Measurements from ENCODE around the gene UST.
"Not testable (repeated sequence)": the region's sequence is repeated elsewhere in the genome, so short reads cannot be mapped to it uniquely, and the experiment has no call there.

The UST gene

DNA sequence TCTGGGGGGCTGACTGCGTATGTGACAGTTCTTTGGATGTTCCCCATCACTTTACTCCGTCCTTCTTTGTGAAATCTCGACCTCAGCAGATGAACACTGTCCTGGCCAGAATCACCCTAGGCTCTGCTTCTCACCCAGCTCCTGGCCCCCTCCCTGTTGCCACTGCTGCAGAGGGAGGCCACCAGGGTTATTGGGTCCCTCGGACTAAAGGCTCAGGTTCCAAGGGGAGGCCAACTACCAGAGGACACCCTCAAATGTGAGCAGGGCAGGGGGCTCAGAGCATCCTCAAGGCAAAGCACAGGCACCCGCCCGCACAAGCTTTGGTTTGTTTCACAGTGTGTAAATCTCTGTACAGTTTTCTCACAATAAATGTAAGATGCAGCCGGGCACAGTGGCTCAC, 269.9 kb downstream of the UST start:
- DNase-seq = no peak

DNA sequence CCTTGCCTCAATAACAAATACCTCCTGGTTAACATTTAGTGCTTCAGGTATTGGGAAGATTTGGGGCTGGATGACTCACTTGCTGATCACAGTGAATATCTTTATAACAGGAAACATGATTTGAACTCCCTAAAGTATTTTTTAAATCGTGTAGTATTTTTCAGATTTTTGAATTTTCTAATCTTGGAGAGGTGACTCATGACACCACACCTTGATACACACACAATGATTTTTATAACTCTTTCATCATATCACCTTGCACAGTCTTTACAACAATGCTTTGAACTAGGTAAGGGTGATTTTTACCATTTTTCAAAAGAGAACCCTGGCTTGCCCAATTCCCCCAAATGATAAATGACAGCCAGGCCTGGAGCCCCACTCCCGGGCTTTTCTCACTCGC, 273.5 kb downstream of the UST start:
- DNase-seq = no peak

DNA sequence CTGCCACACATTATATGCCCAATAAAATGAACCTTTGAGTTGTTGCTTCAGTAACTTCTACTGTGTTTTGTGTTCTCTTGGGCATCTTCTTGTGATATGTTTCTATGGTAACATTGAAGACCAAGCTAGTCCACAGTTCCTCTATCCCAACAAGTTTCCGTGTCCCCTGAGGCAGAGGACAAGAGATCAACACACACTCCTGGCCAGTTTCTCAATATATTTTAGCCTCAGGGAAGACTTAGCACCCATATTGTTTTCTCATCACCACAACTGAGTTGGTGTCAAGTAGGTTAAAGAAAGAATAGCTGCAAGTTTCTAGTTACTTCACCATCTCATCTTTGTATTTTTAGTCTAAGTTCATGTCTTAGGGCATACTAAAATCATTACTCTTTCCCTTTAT, 277.5 kb downstream of the UST start:
- DNase-seq = no peak

DNA sequence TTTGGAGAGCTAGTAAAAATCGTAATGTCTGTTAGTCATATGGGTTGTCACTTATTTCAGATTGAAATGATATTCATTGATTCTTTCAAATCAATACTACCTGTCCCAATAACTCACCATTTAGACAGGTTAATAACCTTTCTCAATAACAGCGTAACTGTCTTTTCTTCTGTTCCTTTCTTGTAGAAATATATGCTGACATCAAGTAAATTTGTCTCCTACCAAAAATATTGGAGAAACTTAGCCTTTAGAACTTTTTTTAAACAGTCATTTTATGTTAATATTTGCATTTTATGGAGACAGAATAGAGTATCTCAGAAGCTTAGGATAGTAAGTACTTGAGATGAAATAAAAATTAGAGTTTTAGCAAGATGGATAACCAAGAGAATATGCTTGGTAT, 278.2 kb downstream of the UST start:
- no peak for DNase-seq

DNA sequence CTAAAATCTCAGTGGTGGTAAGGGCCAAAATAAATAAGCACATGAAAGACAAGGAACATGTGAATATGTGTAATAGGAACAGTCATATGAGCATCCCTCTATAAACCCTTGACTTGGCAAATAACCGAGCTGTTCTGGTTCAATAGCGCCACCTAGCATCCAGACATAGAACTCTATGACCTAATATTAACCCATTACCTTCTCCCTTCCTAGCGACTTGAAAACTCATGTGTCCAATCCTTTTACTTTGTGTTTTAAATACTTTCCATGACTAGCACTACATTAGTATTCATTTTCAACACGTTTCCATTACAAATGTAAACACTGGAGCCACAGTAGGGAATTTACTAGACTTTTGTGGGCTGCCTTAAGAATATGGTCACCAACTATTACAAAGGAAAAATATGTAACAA, 279.7 kb downstream of the UST start:
- peak; percentile 52 for DNase-seq

DNA sequence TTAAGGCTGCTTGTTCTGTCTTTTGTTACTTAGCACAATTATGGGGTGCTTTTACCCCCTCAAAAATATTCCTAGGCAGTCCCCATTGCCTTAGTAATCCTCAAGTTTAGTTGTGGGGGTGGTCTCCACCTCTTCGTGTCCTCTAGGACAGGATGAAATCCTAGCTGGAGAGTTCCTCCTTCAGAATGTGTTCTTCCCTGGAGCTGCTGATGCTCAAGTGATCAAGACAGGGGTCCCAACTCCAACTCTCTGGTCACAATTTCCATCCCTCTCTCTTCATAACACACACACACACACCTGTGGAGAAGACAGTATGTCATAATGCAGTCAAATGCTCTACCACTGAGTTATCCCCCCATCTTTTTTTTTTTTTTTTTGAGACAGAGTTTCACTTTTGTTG, 280.7 kb downstream of the UST start:
- DNase-seq = no peak

DNA sequence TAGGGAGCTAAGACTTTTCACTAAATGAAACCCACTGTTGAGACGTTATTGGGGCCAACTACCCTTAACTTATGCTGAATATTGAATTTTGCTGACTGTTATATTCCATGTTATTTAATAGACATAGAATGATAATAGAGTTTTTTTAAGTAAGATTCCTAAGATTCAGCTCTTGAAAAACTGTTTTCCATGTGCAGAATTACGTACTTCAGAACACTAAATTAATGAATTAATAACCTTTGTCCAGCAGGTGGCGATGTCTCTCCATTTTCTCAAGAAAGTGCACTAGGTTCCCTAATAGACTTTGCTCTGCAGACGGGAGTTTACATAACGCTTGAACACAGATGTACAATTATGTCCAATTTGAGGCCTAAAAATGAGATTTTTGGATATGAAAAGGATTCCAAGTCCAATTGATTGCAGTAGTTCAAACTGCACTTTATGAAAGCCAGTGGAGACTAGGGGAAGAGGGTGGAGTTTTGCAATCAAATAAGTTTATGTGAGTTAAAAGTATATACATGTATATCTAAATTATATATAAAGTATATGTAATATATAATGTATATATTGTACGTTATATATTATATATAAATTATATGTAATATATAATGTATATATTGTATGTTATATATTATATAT, 282.1 kb downstream of the UST start:
- DNase-seq = peak; percentile 64

DNA sequence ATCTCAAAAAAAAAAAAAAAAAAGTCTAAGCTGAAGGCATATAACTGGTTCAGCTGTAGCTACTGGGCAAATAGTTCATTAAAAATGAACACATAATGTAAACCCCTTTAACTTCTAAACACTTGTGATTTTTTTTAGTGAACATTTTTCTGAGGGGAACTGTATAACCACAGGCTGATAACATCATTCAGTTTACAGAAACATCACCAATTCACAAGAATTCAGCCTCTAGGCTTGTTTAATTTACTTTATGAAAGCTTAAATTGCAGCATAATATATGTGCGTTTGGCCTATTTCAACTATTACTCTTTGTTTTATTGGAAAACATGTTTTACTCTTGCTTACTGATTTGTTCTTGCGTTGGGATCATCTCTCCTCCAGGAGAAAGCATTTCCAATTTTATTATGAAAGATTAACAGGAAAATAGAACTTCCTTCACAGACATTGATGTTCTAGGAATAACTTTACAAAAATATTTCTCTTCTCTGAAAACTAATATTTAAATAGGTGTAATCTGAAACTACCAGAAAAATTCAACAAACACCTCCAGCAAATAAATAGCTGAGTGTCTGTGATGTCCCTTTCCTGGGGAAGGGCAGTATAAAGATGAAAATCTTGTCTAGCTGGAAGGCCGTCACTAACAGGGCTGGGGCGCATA, 284.5 kb downstream of the UST start:
- DNase-seq = no peak

DNA sequence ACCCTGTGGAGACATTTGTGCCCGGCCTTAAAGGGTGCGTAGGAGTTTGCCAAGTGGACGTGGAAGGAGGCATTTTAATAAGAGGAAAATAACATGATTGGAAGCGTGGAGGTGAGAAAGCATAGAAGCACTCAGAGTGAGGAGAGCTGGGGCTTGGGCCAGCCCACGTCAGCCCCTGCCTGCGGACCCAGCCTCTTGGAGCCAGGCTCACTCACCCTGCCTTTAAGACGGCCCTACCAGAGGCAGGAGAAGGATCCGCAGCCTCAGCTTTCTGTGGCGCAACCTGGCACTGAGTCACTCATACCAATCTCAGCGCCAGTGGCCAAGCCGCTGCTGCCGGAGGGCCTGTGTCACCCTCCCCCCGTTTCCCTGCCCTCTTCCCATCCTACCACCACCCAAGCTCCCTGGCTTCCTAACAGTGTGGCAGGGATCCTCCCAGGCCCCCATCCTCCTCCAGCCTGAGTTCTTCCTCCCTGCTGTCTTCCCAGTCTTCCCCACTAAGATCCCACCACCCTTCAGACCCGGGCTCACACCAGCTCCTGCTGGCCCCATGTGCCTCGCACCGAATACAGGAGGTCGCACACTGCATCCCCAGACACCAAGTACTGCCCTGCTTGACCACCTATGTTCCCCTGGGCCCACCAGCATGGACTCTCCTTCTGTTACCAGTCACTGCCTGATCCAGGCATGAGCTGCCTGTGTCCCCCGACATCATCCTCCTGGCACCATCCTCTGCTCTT, 285.2 kb downstream of the UST start:
- DNase-seq = no peak

DNA sequence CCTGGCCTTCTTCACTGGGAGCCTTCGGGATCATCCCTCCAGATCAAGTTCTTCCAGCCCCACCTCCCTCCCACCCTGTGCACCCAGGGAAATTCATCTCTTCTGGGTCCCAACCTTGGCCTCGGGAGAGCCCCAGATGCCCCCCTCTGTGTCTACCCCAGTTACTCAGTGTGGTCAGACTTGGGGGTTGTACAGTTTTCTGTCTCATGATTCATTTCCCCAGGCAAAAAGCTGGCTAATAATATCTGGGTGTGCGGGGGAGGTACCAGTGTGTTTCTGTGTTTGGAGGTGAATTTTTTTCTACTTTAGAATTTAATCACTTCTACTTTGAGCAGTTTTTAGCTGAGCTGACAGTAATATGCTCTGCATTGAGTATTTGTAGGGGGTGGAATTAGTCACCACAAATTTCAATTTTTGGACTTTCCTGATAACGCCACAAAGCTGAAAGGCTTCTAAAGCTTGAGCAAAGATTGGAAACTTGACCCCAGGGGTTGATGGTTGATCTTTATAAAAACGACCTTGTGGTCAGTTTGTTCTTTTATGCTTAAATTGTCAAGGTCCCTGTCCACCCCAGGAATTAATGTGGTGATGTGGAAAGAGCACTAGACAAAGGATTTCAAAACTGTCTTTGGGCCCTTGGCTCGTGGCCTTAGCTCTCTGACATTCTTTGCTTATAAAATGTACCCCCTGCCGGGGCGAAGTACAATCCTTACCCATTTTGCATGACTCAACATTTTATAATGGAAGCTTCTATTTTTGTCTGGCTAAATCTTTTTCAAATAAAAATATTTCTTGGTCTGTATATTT, 286.0 kb downstream of the UST start:
- DNase-seq = no peak

DNA sequence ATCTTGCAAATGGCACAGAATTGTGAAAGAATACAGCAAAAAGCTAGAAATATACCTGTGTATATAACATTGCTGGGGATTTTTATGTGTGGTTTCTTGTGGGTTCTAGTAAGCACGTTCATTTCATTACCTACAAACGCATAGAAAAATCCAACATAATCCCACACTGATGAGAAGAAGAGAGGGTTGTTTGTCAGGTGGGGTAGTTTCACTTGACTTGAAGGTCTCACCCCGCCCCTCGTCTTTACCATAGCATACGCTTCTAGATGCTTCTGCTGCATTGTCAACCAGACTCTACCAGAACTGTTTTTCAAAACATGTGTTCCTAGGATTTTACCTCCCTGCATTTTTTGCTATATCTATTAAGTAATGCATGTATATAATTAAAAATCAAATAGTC, 286.6 kb downstream of the UST start:
- no peak for DNase-seq

DNA sequence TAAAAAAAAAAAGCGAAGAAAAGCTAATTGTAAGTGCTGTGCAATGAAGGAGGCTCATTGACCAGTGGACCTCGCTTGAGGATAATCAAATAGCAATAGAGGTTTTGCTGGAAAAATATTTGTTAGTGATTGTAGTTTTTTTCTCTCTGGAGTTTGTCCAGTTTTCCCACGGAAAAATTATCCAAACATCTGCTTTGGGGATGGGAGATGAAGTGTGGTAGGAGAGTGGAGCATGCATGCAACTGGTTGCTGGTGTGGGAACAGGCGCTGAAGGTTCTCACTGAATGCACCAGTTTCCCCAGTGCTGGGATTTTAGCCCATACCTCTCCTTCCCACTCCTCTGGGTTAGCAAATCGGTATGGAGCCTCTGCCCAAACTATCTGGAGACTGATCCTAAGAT, 288.9 kb downstream of the UST start:
- DNase-seq = no peak

DNA sequence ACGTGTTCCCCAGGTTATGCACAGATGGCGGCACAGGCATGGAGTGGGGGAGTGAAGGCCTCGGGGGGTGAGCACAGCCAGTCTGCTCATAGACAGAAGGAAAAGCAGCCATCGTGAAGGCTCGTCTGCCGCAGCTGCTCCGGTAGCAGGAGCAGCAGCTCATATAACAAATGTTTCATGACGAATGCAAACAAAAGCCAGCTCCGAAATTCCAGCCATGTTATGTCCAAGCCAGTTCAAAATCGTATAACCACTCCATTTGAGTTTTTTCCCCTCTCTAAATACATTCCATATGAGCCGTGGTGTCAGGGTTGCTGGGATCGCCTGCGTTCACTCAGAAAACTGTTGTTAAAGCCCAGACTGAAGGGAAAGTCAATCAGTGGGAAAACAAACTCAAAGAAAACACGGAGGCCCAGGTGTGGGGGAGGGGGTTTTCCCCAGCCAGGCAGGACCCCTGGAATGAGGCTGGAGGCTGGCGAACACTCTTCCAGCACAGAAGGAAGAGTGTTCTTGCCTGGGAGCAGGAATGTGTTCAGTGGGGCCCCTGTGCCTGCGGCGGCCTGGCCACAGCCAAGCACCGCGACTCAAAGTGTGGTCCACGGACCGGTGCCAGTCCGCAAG, 290.3 kb downstream of the UST start:
- DNase-seq = no peak

DNA sequence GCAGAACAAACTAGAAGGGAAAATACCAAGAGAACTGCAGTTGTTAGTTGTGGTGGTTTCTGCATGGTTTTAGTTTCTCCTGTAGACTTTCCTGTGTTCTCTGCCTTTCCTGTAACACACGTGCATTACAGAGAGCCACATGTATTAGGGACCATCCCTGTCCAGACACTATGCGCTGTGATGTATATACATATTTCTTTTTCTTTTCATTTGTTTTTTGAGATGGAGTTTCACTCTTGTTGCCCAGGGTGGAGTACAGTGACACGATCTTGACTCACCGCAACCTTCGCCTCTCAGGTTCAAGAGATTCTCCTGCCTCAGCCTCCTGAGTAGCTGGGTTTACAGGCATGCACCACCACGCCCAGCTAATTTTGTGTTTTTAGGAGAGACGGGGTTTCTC, 292.2 kb downstream of the UST start:
- not testable (repeated sequence) for DNase-seq

DNA sequence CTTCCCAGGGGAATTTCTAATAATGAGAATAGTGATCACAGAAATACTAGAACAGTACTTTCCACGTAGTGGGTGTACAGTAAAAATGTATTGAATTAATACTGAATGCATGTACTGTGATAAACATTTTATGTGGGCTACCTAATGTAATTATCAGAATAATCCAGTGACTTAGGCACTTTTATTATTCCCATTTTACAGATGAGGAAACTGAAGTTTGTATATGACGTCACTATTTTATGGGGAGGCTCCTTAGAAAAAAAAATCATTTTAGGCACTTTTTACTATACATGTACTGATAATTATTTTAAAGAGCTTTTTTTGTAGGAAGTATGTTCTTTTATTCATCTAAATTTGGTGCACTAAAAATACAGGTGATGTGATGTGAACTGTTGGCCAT, 295.1 kb downstream of the UST start:
- no peak for DNase-seq

DNA sequence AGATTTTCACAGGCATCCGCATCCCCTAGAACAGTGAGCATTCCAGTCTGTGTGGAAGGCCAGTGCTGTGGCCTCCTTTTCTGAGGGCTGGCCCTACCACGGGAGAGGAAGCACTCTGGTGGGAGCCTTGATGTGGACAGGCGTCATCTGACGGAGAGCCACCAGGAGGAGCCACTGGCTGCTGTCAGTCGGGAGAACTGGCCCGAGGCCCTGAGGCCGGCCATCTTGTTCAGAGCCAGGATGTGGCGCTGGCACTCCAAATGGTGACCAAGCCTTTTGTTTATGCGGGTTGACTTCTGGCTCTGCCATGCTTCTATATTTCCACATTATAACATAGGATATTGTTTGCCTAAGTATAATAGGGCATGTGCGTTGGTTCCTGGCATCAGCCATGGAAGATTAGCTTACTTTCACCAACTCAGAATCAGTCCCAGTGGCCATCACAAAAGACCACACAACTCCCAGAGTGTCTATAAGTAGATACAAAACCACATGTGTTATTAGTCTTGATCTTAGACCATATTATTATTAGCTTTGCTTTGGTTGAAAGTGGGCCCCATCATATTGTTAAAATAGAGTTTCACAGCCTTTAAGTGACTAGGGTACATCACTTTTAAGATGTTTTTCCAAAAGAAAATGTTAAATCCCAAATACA, 296.8 kb downstream of the UST start:
- DNase-seq = no peak

DNA sequence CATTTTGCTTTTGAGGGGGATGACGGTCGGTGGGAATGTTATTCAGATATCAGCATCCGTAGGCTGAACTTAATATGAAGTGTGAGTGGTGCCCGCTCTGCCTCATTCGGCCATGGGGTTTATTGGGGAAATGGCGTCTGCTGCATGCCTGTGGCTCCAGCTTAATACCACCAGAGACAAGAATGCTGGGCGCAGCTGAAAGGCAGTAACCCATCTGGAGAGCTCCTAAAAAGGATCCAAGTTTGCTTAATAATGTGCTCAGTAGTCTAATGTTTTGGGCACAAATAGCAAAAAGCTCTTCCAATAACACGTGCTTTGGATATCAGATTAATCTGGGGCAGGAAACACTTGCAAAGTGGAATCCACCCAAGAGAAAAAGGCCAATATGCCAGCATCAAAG, 297.7 kb downstream of the UST start:
- no peak for DNase-seq

DNA sequence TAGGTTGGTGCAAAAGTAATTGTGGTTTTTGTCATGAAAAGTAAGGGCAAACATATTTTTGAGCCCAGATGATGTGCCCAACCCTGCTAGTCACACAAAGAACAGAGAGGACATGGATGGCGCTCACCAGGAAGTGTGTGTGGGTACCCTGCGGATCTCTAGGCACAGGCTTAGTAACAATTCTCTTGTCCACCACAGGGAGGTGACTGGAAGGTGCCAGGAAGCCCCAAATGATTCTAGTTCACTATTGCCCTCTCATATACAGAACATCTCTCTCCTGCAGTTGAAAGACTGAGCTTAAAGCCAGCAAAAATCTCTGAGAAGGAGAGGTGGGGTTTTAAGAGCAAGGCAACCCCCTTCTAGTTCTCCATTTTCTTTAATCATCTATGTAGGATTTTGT, 298.6 kb downstream of the UST start:
- no peak for DNase-seq

DNA sequence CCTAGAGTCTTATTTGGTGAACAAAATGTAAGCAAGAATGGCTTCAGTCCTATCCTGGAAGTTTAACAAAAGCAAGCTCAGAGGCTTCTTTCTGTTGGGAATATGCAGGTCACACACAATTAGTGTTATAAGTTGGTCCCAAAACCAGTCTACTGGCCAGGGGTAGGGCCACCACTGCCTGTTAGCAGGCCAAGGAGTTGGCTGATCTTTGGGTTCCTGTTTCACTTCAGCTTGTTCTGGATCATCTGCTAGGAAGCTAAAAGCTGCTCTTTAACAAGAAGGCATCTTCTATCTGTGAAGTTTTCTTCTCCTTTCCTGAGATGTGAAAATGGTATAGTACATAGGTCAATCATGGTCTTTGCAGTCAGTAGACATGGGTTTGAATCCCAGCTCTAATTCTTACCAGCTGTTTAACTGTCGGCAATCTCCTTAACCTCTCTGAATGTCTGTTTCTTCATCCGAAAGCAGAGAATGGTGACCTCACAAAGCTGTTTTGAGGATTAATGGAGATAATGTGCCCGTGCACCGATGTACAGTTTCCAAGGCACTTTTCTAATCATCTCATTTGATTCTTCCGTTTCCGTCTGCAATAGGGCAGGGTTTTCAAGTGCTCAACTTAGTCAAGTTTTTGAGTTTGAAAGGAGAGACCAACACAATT, 299.5 kb downstream of the UST start:
- DNase-seq = no peak

DNA sequence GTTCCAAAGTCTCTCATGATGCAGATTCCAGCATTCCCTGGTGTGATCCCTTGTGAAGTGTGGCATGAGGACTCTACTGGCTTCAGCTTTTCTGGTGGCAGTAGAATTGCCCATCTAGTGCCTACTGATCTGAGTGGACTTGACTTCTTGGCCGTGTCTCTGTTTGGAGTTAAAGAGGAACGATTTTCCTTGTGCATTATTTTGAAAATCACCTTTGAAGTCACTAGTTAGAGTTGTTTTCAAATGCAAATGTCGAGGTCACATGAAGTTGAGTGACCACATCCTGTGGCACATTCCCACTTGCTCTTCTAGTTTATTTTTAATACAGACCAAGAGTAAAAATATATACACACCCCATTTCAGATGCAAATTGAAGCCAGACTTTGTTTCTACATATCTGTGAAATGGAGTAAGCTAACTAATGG, 300.0 kb downstream of the UST start:
- no peak for DNase-seq

DNA sequence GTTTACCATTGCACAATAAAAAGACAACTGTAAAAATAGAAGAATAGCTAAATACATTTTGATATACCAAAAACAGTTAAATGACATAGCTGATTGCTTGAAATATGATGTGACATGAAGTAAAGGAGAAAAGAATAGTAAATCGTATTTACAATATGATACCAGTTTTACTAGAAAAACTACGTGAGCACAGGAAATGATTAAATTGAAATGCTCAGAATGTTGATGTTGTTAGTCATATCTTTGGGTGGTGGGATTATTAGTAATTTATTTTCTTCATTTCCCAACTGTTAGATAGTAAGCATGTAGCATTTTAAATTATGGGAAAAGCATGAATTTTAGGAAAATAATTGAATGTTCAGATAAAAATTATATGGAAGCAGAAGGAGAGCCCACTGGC, 302.4 kb downstream of the UST start:
- no peak for DNase-seq

DNA sequence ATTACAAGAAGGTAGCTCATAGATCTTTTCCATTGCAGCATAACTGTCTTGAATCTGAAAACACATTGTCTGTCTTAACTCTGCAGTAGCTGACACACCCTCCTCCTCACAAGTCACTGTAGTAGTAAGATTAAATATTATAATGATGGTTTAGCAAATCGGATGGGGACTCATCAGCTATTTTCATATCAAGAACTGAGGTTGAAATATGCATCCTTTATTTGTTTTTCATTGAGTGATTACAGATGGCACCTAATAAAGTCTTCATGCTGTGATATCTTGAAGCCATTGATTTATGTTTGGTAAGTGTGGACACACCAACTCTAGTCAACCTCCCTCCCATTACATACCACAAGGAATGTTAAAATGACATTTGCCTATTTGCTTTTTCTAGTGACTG, 303.3 kb downstream of the UST start:
- no peak for DNase-seq
